Dendritic cell treated with granulocyte-macrophage colony-stimulating factor and Interleukin-4, amounts not matched to agents 40 ng/mL and 50 ng/mL, for 4 days (primary cell): Measurements from ENCODE around the gene CTNNA2.

Source experiments
- H3K27ac Mint-ChIP-seq: one replicate; pipeline ENCODE4 v1.8.0; 2022; ENCODE audit warnings: mild to moderate bottlenecking, mixed read lengths
- H3K27me3 Mint-ChIP-seq: one replicate; pipeline ENCODE4 v1.8.0; 2022; ENCODE audit warnings: mild to moderate bottlenecking, mixed read lengths
- H3K36me3 Mint-ChIP-seq: one replicate; pipeline ENCODE4 v1.8.0; 2022; ENCODE audit warnings: low read depth, mixed read lengths
- H3K4me1 Mint-ChIP-seq: one replicate; pipeline ENCODE4 v1.8.0; 2022; ENCODE audit warnings: low read depth, mixed read lengths
- H3K4me3 Mint-ChIP-seq: one replicate; pipeline ENCODE4 v1.8.0; 2022; ENCODE audit warnings: mild to moderate bottlenecking, moderate library complexity, mixed read lengths
- H3K9me3 Mint-ChIP-seq: one replicate; pipeline ENCODE4 v1.8.0; 2022; ENCODE audit warnings: mixed read lengths
- intact Hi-C: fragments of 100-400 bp; cut with micrococcal nuclease; formaldehyde crosslinking; loops from one replicate; pipeline ENCODE4 v1.15.0; 2022

Gene CTNNA2

GRCh38 chr2:80259292-80259691, 746.4 kb downstream of the CTNNA2 start:
- Mint-ChIP-seq H3K36me3 (no peaks in the 10 kb centered on the region), H3K4me1 (no peaks in the 10 kb centered on the region), H3K4me3 (no peak overlapping the region), H3K27ac (no peak overlapping the region), H3K27me3 (no peaks in the 10 kb centered on the region), H3K9me3 (peaks cover 14% of the 10 kb centered on the region)
- intact Hi-C loops, result no loop called here

DNA sequence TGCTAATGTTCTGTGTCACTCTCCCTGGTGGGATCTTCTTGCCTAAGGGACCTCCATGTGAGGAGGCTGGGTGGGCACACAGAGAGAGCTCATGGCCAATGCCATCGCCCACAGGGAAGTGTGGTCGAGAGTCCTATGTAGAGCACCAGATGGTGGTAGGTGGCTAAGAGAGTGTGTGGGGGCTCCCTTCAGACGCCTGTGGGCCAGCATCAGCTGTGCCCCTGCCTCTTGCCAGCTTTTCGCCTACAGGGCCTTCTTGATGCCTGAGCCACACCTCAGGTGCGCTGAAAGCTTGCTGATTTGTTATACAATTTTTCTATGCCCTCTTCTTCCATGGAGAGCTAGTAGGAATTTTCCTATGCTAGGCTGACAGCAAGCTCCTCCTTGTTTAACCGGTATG, 753.4 kb downstream of the CTNNA2 start:
- no peaks in the 10 kb centered on the region for H3K27me3 Mint-ChIP-seq
- no peaks in the 10 kb centered on the region for H3K4me1 Mint-ChIP-seq
- no peak overlapping the region for H3K27ac Mint-ChIP-seq
- intact Hi-C loops, result no loop called here
- H3K36me3 Mint-ChIP-seq, result no peaks in the 10 kb centered on the region
- H3K9me3 Mint-ChIP-seq, result peaks cover 12% of the 10 kb centered on the region
- no peak overlapping the region for H3K4me3 Mint-ChIP-seq

DNA sequence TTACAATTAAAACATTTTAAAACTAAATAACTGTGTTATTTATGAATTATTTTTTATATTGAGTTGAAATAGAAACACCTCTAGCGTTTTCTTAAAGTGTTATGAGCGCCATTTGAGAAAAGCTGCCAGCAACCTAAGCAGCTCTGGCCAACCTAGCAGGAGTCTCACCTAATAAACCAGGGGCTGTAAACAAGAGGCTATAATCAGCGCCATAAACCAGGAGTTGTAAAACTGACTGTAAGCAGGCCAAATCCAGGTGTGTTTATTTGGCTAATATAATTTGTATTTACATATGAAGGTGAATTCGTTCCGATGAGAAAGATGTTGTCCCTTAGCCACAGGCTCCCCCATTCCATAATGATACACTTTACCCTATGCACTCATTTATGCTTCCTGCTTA, 757.0 kb downstream of the CTNNA2 start:
- Mint-ChIP-seq H3K27ac (no peak overlapping the region), H3K9me3 (peaks cover 6% of the 10 kb centered on the region), H3K27me3 (no peaks in the 10 kb centered on the region), H3K4me1 (no peaks in the 10 kb centered on the region), H3K36me3 (no peaks in the 10 kb centered on the region), H3K4me3 (no peak overlapping the region)
- intact Hi-C loops, result no loop called here

DNA sequence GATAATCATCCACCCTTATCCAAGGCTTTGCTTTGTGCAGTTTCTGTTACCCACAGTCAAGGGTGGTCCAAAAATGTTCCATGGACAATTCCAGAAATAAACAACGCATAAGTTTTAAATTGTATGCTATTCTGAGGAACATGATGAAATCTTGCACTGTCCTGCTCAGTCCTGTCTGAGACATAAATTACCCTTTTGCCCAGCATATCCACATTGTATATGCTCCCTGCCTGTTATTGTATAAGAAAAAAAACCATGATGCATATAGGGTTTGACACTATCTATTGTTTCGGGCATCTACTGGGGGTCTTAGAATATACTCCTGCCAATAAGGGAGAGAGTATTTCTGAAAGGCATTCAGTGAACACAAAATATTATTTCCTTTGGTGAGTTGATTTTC, 767.7 kb downstream of the CTNNA2 start:
- peaks cover 10% of the 10 kb centered on the region for H3K9me3 Mint-ChIP-seq
- no peaks in the 10 kb centered on the region for H3K4me1 Mint-ChIP-seq
- H3K27me3 Mint-ChIP-seq, result no peaks in the 10 kb centered on the region
- no peak overlapping the region for H3K27ac Mint-ChIP-seq
- H3K4me3 Mint-ChIP-seq, result no peak overlapping the region
- H3K36me3 Mint-ChIP-seq, result no peaks in the 10 kb centered on the region
- intact Hi-C loops, result no loop called here

DNA sequence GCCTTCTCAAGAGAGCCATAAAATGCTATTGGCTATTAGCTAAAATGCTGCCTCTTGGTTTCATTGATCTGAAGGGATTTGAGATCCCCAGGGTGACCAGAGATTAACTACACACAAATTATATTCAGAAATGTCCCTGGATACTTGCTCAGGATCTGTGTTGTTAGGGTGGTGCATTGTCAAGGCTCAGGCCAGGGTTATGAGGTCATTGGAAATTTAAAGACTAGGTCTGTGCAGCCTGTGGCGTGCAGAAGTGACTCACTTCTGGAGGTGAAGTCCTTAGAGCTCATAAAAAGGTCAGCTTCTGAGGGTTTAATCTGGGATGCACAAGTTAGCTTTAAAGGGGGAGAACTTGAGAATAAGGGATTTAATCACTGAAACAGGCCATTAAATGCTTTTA, 768.2 kb downstream of the CTNNA2 start:
- Mint-ChIP-seq H3K4me3 (no peak overlapping the region), H3K27ac (no peak overlapping the region), H3K9me3 (peaks cover 10% of the 10 kb centered on the region), H3K36me3 (no peaks in the 10 kb centered on the region), H3K27me3 (no peaks in the 10 kb centered on the region), H3K4me1 (no peaks in the 10 kb centered on the region)
- intact Hi-C loops, result no loop called here

- intact Hi-C loops, result no loop called here
- no peaks in the 10 kb centered on the region for H3K36me3 Mint-ChIP-seq
- no peak overlapping the region for H3K4me3 Mint-ChIP-seq
- H3K27ac Mint-ChIP-seq, result no peak overlapping the region
- H3K9me3 Mint-ChIP-seq, result no peaks in the 10 kb centered on the region
- no peaks in the 10 kb centered on the region for H3K4me1 Mint-ChIP-seq
- peaks cover 1% of the 10 kb centered on the region for H3K27me3 Mint-ChIP-seq
Observed at GRCh38 chr2:80288576-80288975, 775.7 kb downstream of the CTNNA2 start.

GRCh38 chr2:80291656-80292055, 778.8 kb downstream of the CTNNA2 start:
- H3K27me3 Mint-ChIP-seq, result peaks cover 1% of the 10 kb centered on the region
- H3K4me3 Mint-ChIP-seq, result no peak overlapping the region
- H3K4me1 Mint-ChIP-seq, result no peaks in the 10 kb centered on the region
- H3K27ac Mint-ChIP-seq, result no peak overlapping the region
- no peaks in the 10 kb centered on the region for H3K36me3 Mint-ChIP-seq
- no peaks in the 10 kb centered on the region for H3K9me3 Mint-ChIP-seq
- intact Hi-C loops, result no loop called here

GRCh38 chr2:80292474-80292873, 779.6 kb downstream of the CTNNA2 start:
- H3K36me3 Mint-ChIP-seq, result no peaks in the 10 kb centered on the region
- intact Hi-C loops, result no loop called here
- no peak overlapping the region for H3K27ac Mint-ChIP-seq
- no peaks in the 10 kb centered on the region for H3K4me1 Mint-ChIP-seq
- no peaks in the 10 kb centered on the region for H3K9me3 Mint-ChIP-seq
- H3K4me3 Mint-ChIP-seq, result no peak overlapping the region
- peaks cover 1% of the 10 kb centered on the region for H3K27me3 Mint-ChIP-seq

- Mint-ChIP-seq H3K27ac (no peak overlapping the region), H3K36me3 (no peaks in the 10 kb centered on the region), H3K4me1 (no peaks in the 10 kb centered on the region), H3K4me3 (no peak overlapping the region), H3K27me3 (peaks cover 1% of the 10 kb centered on the region), H3K9me3 (no peaks in the 10 kb centered on the region)
- intact Hi-C loops, result no loop called here
Observed at GRCh38 chr2:80293039-80293438, 780.2 kb downstream of the CTNNA2 start.

DNA sequence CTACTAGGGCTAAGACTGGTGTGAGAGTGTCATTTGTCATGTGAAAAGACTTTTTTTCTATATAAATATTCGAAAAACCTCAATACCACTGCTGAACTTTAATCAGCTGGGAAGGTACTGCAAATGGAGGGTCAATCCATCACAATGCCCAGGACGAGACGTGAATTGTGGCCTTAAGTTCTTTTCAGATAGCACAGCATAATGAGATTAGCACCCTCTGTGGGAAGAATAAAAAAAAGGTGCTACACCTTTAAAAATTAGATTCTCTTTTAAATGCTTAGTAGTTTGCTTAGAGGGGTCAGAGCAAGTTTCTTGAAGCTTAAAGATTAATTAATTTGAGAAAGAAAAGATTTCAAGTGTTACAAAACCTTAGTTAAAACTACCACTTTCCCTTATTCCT, 786.1 kb downstream of the CTNNA2 start:
- peaks cover 36% of the 10 kb centered on the region for H3K27me3 Mint-ChIP-seq
- H3K4me3 Mint-ChIP-seq, result no peak overlapping the region
- intact Hi-C loops, result no loop called here
- no peak overlapping the region for H3K27ac Mint-ChIP-seq
- H3K36me3 Mint-ChIP-seq, result no peaks in the 10 kb centered on the region
- H3K4me1 Mint-ChIP-seq, result no peaks in the 10 kb centered on the region
- no peaks in the 10 kb centered on the region for H3K9me3 Mint-ChIP-seq

DNA sequence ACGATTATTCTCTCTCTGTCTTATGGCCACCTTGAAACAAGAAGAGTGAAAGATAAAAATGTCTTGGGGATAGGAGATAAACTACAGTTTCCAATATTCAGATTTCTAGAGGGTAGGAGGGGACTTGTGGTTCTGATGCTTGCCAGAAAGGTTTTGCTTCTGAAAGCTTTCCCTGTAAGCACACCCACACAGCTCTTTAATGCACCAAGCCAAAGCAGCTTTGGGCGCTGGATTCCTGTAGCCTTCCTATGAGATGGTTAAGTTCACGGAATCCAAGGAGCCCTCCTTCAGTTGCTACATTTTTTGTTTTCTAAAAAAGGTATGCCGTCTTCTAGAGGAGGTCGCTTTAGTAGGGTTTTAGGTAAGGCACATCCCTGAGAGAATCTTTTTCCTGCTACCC, 786.8 kb downstream of the CTNNA2 start:
- Mint-ChIP-seq H3K27ac (no peak overlapping the region), H3K36me3 (no peaks in the 10 kb centered on the region), H3K4me1 (no peaks in the 10 kb centered on the region), H3K9me3 (no peaks in the 10 kb centered on the region), H3K4me3 (no peak overlapping the region), H3K27me3 (peaks cover 42% of the 10 kb centered on the region)
- intact Hi-C loops, result no loop called here

GRCh38 chr2:80300346-80300745, 787.5 kb downstream of the CTNNA2 start:
- Mint-ChIP-seq H3K36me3 (no peaks in the 10 kb centered on the region), H3K27me3 (peaks cover 49% of the 10 kb centered on the region), H3K9me3 (no peaks in the 10 kb centered on the region)

DNA sequence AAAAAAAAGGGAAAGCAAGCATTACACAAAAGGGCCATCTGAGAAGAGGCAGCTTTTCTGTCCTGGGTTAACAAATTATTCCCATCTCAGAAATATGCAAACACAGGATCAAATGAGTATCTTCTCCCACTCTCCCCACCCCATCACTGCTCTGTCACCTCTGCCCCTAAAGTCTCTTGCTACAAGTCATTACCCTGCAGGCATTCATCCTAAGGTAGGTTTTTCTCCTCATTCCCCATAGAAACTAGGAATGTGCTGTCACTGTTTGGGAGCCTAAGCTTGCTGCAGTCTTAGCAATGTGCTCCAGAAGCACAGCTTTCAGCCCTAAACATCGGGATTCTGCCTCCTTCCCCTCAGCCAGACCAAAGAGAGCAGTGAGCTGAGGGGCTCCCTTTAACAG, 788.1 kb downstream of the CTNNA2 start:
- intact Hi-C loops, result no loop called here
- Mint-ChIP-seq H3K4me1 (no peaks in the 10 kb centered on the region), H3K27ac (no peak overlapping the region), H3K9me3 (no peaks in the 10 kb centered on the region), H3K4me3 (no peak overlapping the region), H3K36me3 (no peaks in the 10 kb centered on the region), H3K27me3 (peaks cover 55% of the 10 kb centered on the region)

More at GRCh38 chr2:80300346-80300745, 787.5 kb downstream of the CTNNA2 start:
- no peak overlapping the region for H3K27ac Mint-ChIP-seq
- H3K4me1 Mint-ChIP-seq, result no peaks in the 10 kb centered on the region
- intact Hi-C loops, result no loop called here
- no peak overlapping the region for H3K4me3 Mint-ChIP-seq

DNA sequence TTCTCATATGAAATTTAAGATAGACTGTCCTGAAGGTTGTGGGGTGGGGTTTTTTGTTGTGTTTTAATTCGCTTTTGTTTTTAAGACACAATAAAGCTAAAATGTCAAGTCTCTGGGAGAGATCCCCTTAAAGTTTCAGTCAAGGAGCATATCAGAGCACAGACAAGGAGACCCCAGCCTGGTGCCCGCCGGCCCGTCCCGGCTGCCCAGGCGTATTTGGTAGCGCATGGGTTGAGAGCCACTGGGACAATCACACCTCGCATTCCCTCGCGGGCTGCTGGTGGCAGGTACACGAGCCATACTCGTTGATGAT, 789.1 kb downstream of the CTNNA2 start:
- H3K27me3 Mint-ChIP-seq, result peaks cover 60% of the 10 kb centered on the region
- intact Hi-C loops, result no loop called here
- no peaks in the 10 kb centered on the region for H3K4me1 Mint-ChIP-seq
- H3K9me3 Mint-ChIP-seq, result no peaks in the 10 kb centered on the region
- H3K27ac Mint-ChIP-seq, result no peak overlapping the region
- H3K36me3 Mint-ChIP-seq, result no peaks in the 10 kb centered on the region
- no peak overlapping the region for H3K4me3 Mint-ChIP-seq

- no peak overlapping the region for H3K27ac Mint-ChIP-seq
- no peak overlapping the region for H3K4me3 Mint-ChIP-seq
- no peaks in the 10 kb centered on the region for H3K4me1 Mint-ChIP-seq
- H3K36me3 Mint-ChIP-seq, result no peaks in the 10 kb centered on the region
- no peaks in the 10 kb centered on the region for H3K9me3 Mint-ChIP-seq
- peaks cover 60% of the 10 kb centered on the region for H3K27me3 Mint-ChIP-seq
- intact Hi-C loops, result no loop called here
Observed at GRCh38 chr2:80302314-80303005, 789.6 kb downstream of the CTNNA2 start.
